SK-N-SH (cell line): ENCODE data around the gene ZNF277. TPM values are rescaled to one million over a fixed set of nuclear protein-coding genes. Genes with fewer than 3 reads are reported as not detected.
A peak's percentile ranks its signal among the peaks of the same experiment; 100 is the strongest.

Experiments
- CTCF ChIA-PET: fragments of 300-600, 350-600 bp; formaldehyde crosslinking; extraction: SDS; loops from one replicate; lab custom pipeline; 2021; lab: Yijun Ruan, JAX
- POLR2A ChIA-PET: fragments of 350-600 bp; sonication (Branson Sonifier 250); formaldehyde crosslinking; extraction: SDS; loops from one replicate; lab custom pipeline; 2020; ENCODE audit warnings: antibody characterized with exemption, inconsistent platforms; lab: Yijun Ruan, JAX
- DNase-seq: peaks from one replicate; pipeline ENCODE4 v3.0.0; 2012
- H2AFZ ChIP-seq: fragments of 200-600 bp; sonication (generic); 2 replicates; pipeline ENCODE4 v1.8.1; 2016; ENCODE audit warnings: antibody characterized with exemption, mild to moderate bottlenecking, low read depth
- H3F3A ChIP-seq: fragments of 200-600 bp; sonication (generic); replicated peaks from 2 replicates; pipeline ENCODE3; 2016; ENCODE audit warnings: antibody characterized with exemption, mild to moderate bottlenecking; ENCODE audit not compliant: insufficient read depth
- H3K27ac ChIP-seq, 2 experiments: fragments of 200-500 bp in 1 of 2; fragments of 200-600 bp in 1 of 2; sonication (Bioruptor generic) in 1 of 2; sonication (generic), shearing (Covaris generic) in 1 of 2; 2 replicates each; pipeline versions ENCODE4 v1.5.1 to v1.6.1; 2014 to 2016; ENCODE audit warnings: low read depth in 2 of 2, inconsistent platforms in 1 of 2, low read length in 1 of 2, mild to moderate bottlenecking in 1 of 2, mixed read lengths in 1 of 2
- H3K27me3 ChIP-seq: fragments of 200-600 bp; sonication (generic), shearing (Covaris generic); 2 replicates; pipeline ENCODE4 v1.6.1; 2016; ENCODE audit warnings: mixed run types; ENCODE audit not compliant: insufficient read depth
- H3K36me3 ChIP-seq, 2 experiments: fragments of 200-500 bp in 1 of 2; fragments of 200-600 bp in 1 of 2; sonication (Bioruptor generic) in 1 of 2; sonication (generic) in 1 of 2; replicated peaks in 1 of 2; 2 replicates each; pipeline versions ENCODE3 to v1.5.1; 2014 to 2016; ENCODE audit warnings: low read length in 1 of 2, mild to moderate bottlenecking in 1 of 2; ENCODE audit not compliant: insufficient read depth in 2 of 2, control insufficient read depth in 1 of 2
- H3K4me1 ChIP-seq, 2 experiments: fragments of 200-500 bp in 1 of 2; fragments of 200-600 bp in 1 of 2; sonication (Bioruptor generic) in 1 of 2; sonication (generic), shearing (Covaris generic) in 1 of 2; 2 replicates each; pipeline versions ENCODE4 v1.5.1 to v1.6.1; 2014 to 2016; ENCODE audit warnings: low read depth in 1 of 2, low read length in 1 of 2, mixed run types in 1 of 2; ENCODE audit not compliant: insufficient read depth in 2 of 2, control insufficient read depth in 1 of 2
- H3K4me2 ChIP-seq: fragments of 200-600 bp; sonication (generic), shearing (Covaris generic); 2 replicates; pipeline ENCODE4 v1.6.1; 2017; ENCODE audit warnings: mixed run types
- H3K4me3 ChIP-seq, 2 experiments: fragments of 200-500 bp in 1 of 2; fragments of 200-600 bp in 1 of 2; sonication (Bioruptor generic) in 1 of 2; sonication (generic), shearing (Covaris generic) in 1 of 2; 2 replicates each; pipeline versions ENCODE4 v1.5.1 to v1.8.1; 2014 to 2016; ENCODE audit warnings: low read depth in 2 of 2, inconsistent platforms in 1 of 2, low read length in 1 of 2, mild to moderate bottlenecking in 1 of 2, mixed read lengths in 1 of 2, moderate library complexity in 1 of 2
- H3K79me2 ChIP-seq: fragments of 200-600 bp; sonication (generic); 2 replicates; pipeline ENCODE4 v1.8.1; 2017; ENCODE audit warnings: mild to moderate bottlenecking; ENCODE audit not compliant: insufficient read depth
- H3K9ac ChIP-seq: fragments of 200-600 bp; sonication (generic); 2 replicates; pipeline ENCODE4 v1.6.1; 2017; ENCODE audit warnings: mixed run types
- H3K9me2 ChIP-seq: fragments of 200-600 bp; sonication (generic); 2 replicates; pipeline ENCODE4 v1.6.1; 2017; ENCODE audit warnings: mixed run types
- H3K9me3 ChIP-seq: fragments of 200-600 bp; sonication (generic); 2 replicates; pipeline ENCODE4 v1.6.1; 2017; ENCODE audit warnings: mixed run types, mild to moderate bottlenecking, moderate library complexity
- H4K20me1 ChIP-seq: fragments of 200-600 bp; sonication (generic); 2 replicates; pipeline ENCODE4 v1.6.1; 2017; ENCODE audit warnings: mild to moderate bottlenecking, mixed run types; ENCODE audit not compliant: insufficient read depth
- EP300 ChIP-seq, 2 experiments: IDR thresholded peaks; 2 replicates each; pipeline versions ENCODE4 v1.4.0 to v1.6.1; 2012; ENCODE audit warnings: borderline replicate concordance in 1 of 2, low read depth in 1 of 2, low read length in 1 of 2
- EZH2phosphoT487 ChIP-seq: fragments of 200-600 bp; sonication (generic); IDR thresholded peaks from 2 replicates; pipeline ENCODE4 v1.6.1; 2017; ENCODE audit warnings: low read depth, mixed run types, mild to moderate bottlenecking, antibody characterized with exemption, moderate library complexity, borderline replicate concordance
- FOSL2 ChIP-seq: IDR thresholded peaks from 2 replicates; pipeline ENCODE4 v1.4.0; 2012; ENCODE audit warnings: low read depth, mild to moderate bottlenecking, moderate library complexity, borderline replicate concordance
- GABPA ChIP-seq: IDR thresholded peaks from 2 replicates; pipeline ENCODE4 v1.4.0; 2012; ENCODE audit warnings: low read depth, mild to moderate bottlenecking
- JUND ChIP-seq: IDR thresholded peaks from 2 replicates; pipeline ENCODE4 v1.4.0; 2012
- MAX ChIP-seq: IDR thresholded peaks from 2 replicates; pipeline ENCODE4 v1.4.0; 2012; ENCODE audit warnings: low read depth
- MXI1 ChIP-seq: IDR thresholded peaks from 2 replicates; pipeline ENCODE4 v1.6.1; 2012; ENCODE audit warnings: mild to moderate bottlenecking, low read depth, low read length, improper control_type of control experiment
- NRF1 ChIP-seq: IDR thresholded peaks from 2 replicates; pipeline ENCODE4 v1.6.1; 2012; ENCODE audit warnings: low read depth, mild to moderate bottlenecking, low read length
- RAD21 ChIP-seq: IDR thresholded peaks from 2 replicates; pipeline ENCODE4 v1.6.1; 2012; ENCODE audit warnings: mild to moderate bottlenecking, low read length
- REST ChIP-seq: IDR thresholded peaks from 2 replicates; pipeline ENCODE4 v1.6.1; 2012; ENCODE audit warnings: mild to moderate bottlenecking, low read depth, low read length, moderate library complexity
- RXRA ChIP-seq: IDR thresholded peaks from 2 replicates; pipeline ENCODE4 v1.4.0; 2012; ENCODE audit warnings: low read depth, mild to moderate bottlenecking, borderline replicate concordance
- SMC3 ChIP-seq: IDR thresholded peaks from 2 replicates; pipeline ENCODE4 v1.6.1; 2012; ENCODE audit warnings: low read depth, low read length, improper control_type of control experiment
- TEAD4 ChIP-seq: IDR thresholded peaks from 2 replicates; pipeline ENCODE4 v1.4.0; 2012; ENCODE audit warnings: mild to moderate bottlenecking, borderline replicate concordance; ENCODE audit not compliant: insufficient read depth
- USF1 ChIP-seq: IDR thresholded peaks from 2 replicates; pipeline ENCODE4 v1.4.0; 2012; ENCODE audit warnings: low read depth, borderline replicate concordance
- USF2 ChIP-seq: fragments of 150-350 bp; IDR thresholded peaks from 2 replicates; pipeline ENCODE4 v1.6.1; 2017; ENCODE audit warnings: antibody characterized with exemption, low read length, low read depth, borderline replicate concordance
- WGBS: methylation state at CpG from one replicate; pipeline ENCODE4 v1.1.6; 2017; ENCODE audit warnings: low lambda C conversion rate; 5-methylcytosine and 5-hydroxymethylcytosine counted together
- polyA plus RNA-seq, 3 experiments: library from polyadenylated mRNA; depleted of rRNA; stranded (reverse); fragments of >200 nt; gene quantifications; 2 replicates each; pipeline ENCODE4 v1.2.3, GENCODE V29; 2012

Gene ZNF277
- polyA plus RNA-seq, 1 of the 3 experiments (the other 2 are of a cell fraction), result 11.5 TPM

- DNase-seq, result no peak
- no peaks in the 10 kb centered on the region for H3F3A ChIP-seq
- H3K27ac ChIP-seq, result peak overlapping the region in 1 of 2 experiments; percentile 3; a peak in 1 of 4 replicates
- WGBS, result 55% methylated on average over 5 of the region's 5 CpGs
- no peak overlapping the region for H2AFZ ChIP-seq
- ChIA-PET POLR2A (no interaction called here), CTCF (no interaction called here)
- no peaks in the 10 kb centered on the region for H3K9me3 ChIP-seq
- no peak for TF ChIP-seq EP300 (IDR thresholded peaks at IDR 0.05; ENCODE audit: borderline replicate concordance in 1 of 2, low read depth in 1 of 2, low read length in 1 of 2)
- TF ChIP-seq MAX, result no peak
- no peak for TF ChIP-seq REST
- TF ChIP-seq NRF1, result no peak
- TF ChIP-seq RXRA, result no peak
- no peak for TF ChIP-seq EZH2phosphoT487
- TF ChIP-seq USF2, result no peak
- TF ChIP-seq USF1, result no peak
- peak; percentile 41; the same call in 1 of the 2 replicates for TF ChIP-seq JUND
- TF ChIP-seq MXI1, result no peak
- TF ChIP-seq RAD21, result no peak
- peak; percentile 40; the same call in 1 of the 2 replicates for TF ChIP-seq FOSL2
- TF ChIP-seq TEAD4, result peak; percentile 44; the same call in 1 of the 2 replicates
- no peak for TF ChIP-seq GABPA
- TF ChIP-seq SMC3, result no peak
- H3K4me3 ChIP-seq, result no peak overlapping the region
- no peaks in the 10 kb centered on the region for H4K20me1 ChIP-seq
- peak overlapping the region; percentile 4; the same call in 1 of the 2 replicates for H3K4me2 ChIP-seq
- peaks cover 9 to 12% of the 10 kb centered on the region in 2 experiments; a peak in 3 of 4 replicates for H3K4me1 ChIP-seq
- H3K9me2 ChIP-seq, result no peaks in the 10 kb centered on the region
- no peaks in the 10 kb centered on the region for H3K79me2 ChIP-seq
- peaks cover 3% of the 10 kb centered on the region in 2 experiments for H3K36me3 ChIP-seq
- no peaks in the 10 kb centered on the region for H3K27me3 ChIP-seq
- H3K9ac ChIP-seq, result no peak overlapping the region
Measured at GRCh38 chr7:112290065-112290464, 83.6 kb downstream of the ZNF277 start.
